Endothelial cell of umbilical vein (primary cell): ENCODE measurements around the gene GNAS-AS1. TPM values are rescaled to one million over a fixed set of nuclear protein-coding genes. Genes with fewer than 3 reads are reported as not detected.

Experiments
- BruUV-seq: library from RNA; stranded (reverse); fragments of 400-500 nt; replicated peaks from 2 replicates; lab custom pipeline; 2021; lab: Mats Ljungman, UMichigan
- CTCF ChIA-PET: fragments of 300-600, 350-600 bp; sonication (Branson Sonifier 250); formaldehyde crosslinking; loops from one replicate; lab custom pipeline; 2021; ENCODE audit warnings: antibody characterized with exemption, inconsistent platforms; lab: Charles Lee
- POLR2A ChIA-PET: fragments of 300-600, 350-600 bp; sonication (Branson Sonifier 250); formaldehyde crosslinking; loops from one replicate; lab custom pipeline; 2021; ENCODE audit warnings: antibody characterized with exemption, inconsistent platforms; lab: Charles Lee
- DNase-seq: peaks from one replicate; pipeline ENCODE4 v3.0.0-alpha.2; 2011; ENCODE audit warnings: low read depth, low spot score
- FAIRE-seq: peaks from 2 replicates; lab custom pipeline; 2011; peaks lifted over from hg19 to GRCh38; lab: Jason Lieb, UNC
- H2AFZ ChIP-seq: 2 replicates; pipeline ENCODE4 v1.6.0; 2012; ENCODE audit warnings: low read depth, low read length, control low read depth, inconsistent platforms
- H3K27ac ChIP-seq: 2 replicates; pipeline ENCODE4 v1.5.1; 2011; ENCODE audit warnings: low read depth, mild to moderate bottlenecking, control low read depth, low read length, moderate library complexity; ENCODE audit not compliant: insufficient read depth
- H3K27me3 ChIP-seq, 2 experiments: 2 replicates each; pipeline versions ENCODE4 v1.6.0 to v1.6.1; 2011; ENCODE audit warnings: low read length in 2 of 2, mixed read lengths in 1 of 2; ENCODE audit not compliant: control insufficient read depth in 2 of 2, insufficient read depth in 2 of 2
- H3K36me3 ChIP-seq, 2 experiments: 2 replicates in 1 of 2; 3 replicates in 1 of 2; pipeline ENCODE4 v1.5.1; 2011; ENCODE audit warnings: low read length in 2 of 2, mild to moderate bottlenecking in 1 of 2, moderate library complexity in 1 of 2; ENCODE audit not compliant: control insufficient read depth in 2 of 2, insufficient read depth in 2 of 2; ENCODE audit errors: extremely low read depth in 1 of 2
- H3K4me1 ChIP-seq: 3 replicates; pipeline ENCODE4 v1.5.1; 2011; ENCODE audit warnings: mild to moderate bottlenecking, low read length; ENCODE audit not compliant: control insufficient read depth, insufficient read depth; ENCODE audit errors: extremely low read depth
- H3K4me2 ChIP-seq: 2 replicates; pipeline ENCODE4 v1.6.1; 2011; ENCODE audit warnings: low read length, control low read depth, mixed read lengths; ENCODE audit not compliant: insufficient read depth
- H3K4me3 ChIP-seq, 3 experiments: fragments of 200-600 bp in 1 of 3; sonication (generic), shearing (Covaris generic) in 1 of 3; replicated peaks in 1 of 3; 2 replicates each; pipeline ENCODE4 v1.5.1; 2011 to 2016; ENCODE audit warnings: control low read depth in 3 of 3, low read length in 3 of 3, mild to moderate bottlenecking in 2 of 3, inconsistent platforms in 1 of 3, low read depth in 1 of 3, moderate library complexity in 1 of 3; ENCODE audit not compliant: insufficient read depth in 1 of 3
- H3K79me2 ChIP-seq: 2 replicates; pipeline ENCODE4 v1.6.0; 2012; ENCODE audit warnings: low read length, inconsistent platforms; ENCODE audit not compliant: control insufficient read depth, insufficient read depth
- H3K9ac ChIP-seq: replicated peaks from 2 replicates; pipeline ENCODE3; 2011; ENCODE audit warnings: low read length, control low read depth; ENCODE audit not compliant: insufficient read depth; ENCODE audit errors: extremely low read depth
- H3K9me1 ChIP-seq: replicated peaks from 3 replicates; pipeline ENCODE4 v1.6.0; 2011; ENCODE audit warnings: mild to moderate bottlenecking, low read length; ENCODE audit not compliant: control insufficient read depth, insufficient read depth; ENCODE audit errors: extremely low read depth
- H3K9me3 ChIP-seq: replicated peaks from 2 replicates; pipeline ENCODE4 v1.5.1; 2012; ENCODE audit warnings: low read length, inconsistent platforms; ENCODE audit not compliant: control insufficient read depth, insufficient read depth
- H4K20me1 ChIP-seq: replicated peaks from 2 replicates; pipeline ENCODE3; 2011; ENCODE audit warnings: mild to moderate bottlenecking, low read length; ENCODE audit not compliant: control insufficient read depth, insufficient read depth; ENCODE audit errors: extremely low read depth
- CTCF ChIP-seq, 2 donors: IDR thresholded peaks; 1 replicate in 1 of 2; 2 replicates in 1 of 2; pipeline ENCODE4 v1.5.1; 2011; ENCODE audit warnings: low read length in 2 of 2, mild to moderate bottlenecking in 2 of 2, moderate library complexity in 2 of 2, control low read depth in 1 of 2, inconsistent platforms in 1 of 2, low read depth in 1 of 2; ENCODE audit not compliant: insufficient read depth in 1 of 2; ENCODE audit errors: extremely low read depth in 1 of 2
- EZH2 ChIP-seq: IDR thresholded peaks from 2 replicates; pipeline ENCODE4 v1.6.1; 2012; ENCODE audit warnings: borderline replicate concordance, low read depth, mild to moderate bottlenecking, moderate library complexity, low read length, inconsistent platforms; ENCODE audit not compliant: severe bottlenecking
- POLR2A ChIP-seq: IDR thresholded peaks from 2 replicates; pipeline ENCODE4 v1.6.1; 2012; ENCODE audit warnings: low read depth, mild to moderate bottlenecking, control low read depth, low read length
- dilution Hi-C: fragments of 300-500 bp; cut with MboI; formaldehyde crosslinking; loops from one replicate; pipeline ENCODE4 v1.15.0; 2019; ENCODE audit warnings: low sequenced_read_pairs; ENCODE audit not compliant: extremely low pct_ligation_motif_present
- intact Hi-C: fragments of 100-400 bp; cut with micrococcal nuclease; formaldehyde crosslinking; loops from one replicate; pipeline ENCODE4 v1.10.0; 2022
- polyA plus RNA-seq, 4 experiments: library from polyadenylated mRNA; depleted of rRNA in 3 of 4; stranded (reverse) in 3 of 4; unstranded in 1 of 4; fragments of >200 nt; gene quantifications; 2 replicates each; pipeline versions ENCODE4 v1.2.1 to v1.2.3, GENCODE V29; 2011 to 2012; ENCODE audit warnings: missing spikeins in 1 of 4
- total RNA-seq: library from RNA; stranded (reverse); gene quantifications from 2 replicates; pipeline ENCODE4 v1.2.3, GENCODE V29; 2021

GNAS-AS1 gene
- total and polyA plus RNA-seq, 2 donors (not counting 3 experiments of a cell fraction or from before 2014, with no cell fraction given) = 0.11 to 0.58 TPM

- Histone ChIP-seq H3K27me3 (peaks cover 12 to 28% of the 10 kb centered on the region in 2 experiments), H3K4me3 (no peak overlapping the region), H3K79me2 (no peaks in the 10 kb centered on the region), H3K36me3 (no peaks in the 10 kb centered on the region), H2AFZ (no peak overlapping the region), H3K9me3 (no peaks in the 10 kb centered on the region), H4K20me1 (no peaks in the 10 kb centered on the region), H3K9ac (no peak overlapping the region), H3K9me1 (no peaks in the 10 kb centered on the region), H3K4me1 (no peaks in the 10 kb centered on the region), H3K27ac (no peak overlapping the region), H3K4me2 (no peak overlapping the region)
- DNase-seq = no peak
- intact Hi-C loops (no loop called here), dilution Hi-C loops (no loop called here)
- no peak for FAIRE-seq
- BruUV-seq = no TSS peak
- POLR2A ChIA-PET = no interaction called here
- no peak for TF ChIP-seq POLR2A
- CTCF ChIA-PET = interaction anchor here (1.0 to 6.8 kb wide), 3 partner anchors 213 to 632 kb away, joined by 4 to 57 read pairs (median 4); no protein-coding TSS in a partner anchor
Observed at GRCh38 chr20:58863044-58863790, 12.5 kb upstream of the GNAS-AS1 start.

DNA sequence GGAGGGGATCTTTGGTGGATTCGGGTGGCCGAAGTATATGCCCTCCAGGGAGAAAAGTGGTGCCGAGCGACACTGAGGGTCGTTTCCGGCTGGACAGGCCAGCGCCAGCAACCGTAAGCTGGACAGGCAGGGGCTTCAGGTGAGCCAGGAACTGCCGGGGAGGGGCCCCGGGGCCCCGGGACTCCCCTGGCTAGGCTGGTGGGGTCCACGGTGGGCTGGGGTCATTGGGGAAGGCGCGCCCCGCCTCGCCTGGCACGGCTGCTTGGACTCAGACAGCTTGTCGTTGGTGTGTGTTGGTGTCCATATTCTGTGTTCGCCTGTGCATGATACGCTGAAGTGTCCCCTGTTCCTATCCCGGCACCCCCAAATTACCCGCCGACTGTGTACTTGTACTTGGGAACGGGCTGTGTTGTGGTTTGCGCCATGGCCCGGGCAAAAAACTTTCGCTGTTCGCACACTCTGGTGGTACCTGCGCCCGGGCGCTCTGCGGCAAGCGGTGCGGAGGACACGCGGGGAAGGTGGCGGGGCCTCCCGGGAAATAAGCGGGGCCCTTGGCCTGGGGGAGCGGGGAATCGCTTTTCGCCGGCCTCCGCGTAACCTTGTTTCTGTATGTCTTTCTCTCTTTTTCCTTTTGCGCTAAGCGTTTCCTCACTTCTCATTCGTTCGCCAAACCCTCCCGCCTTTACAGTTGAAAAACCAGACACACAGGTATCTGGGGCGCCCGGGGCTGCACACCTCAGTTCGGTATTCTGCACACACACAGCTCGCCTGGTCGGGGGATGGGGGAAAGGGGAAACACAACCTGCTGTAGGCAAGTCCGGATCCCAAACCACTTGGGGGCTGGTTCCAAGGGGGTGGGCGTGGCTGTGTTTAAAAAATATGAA, 5.0 kb upstream of the GNAS-AS1 start:
- peak; percentile 39 for TF ChIP-seq EZH2
- no peak for TF ChIP-seq CTCF (IDR thresholded peaks at IDR 0.05; ENCODE audit: extremely low read depth in 1 of 2, insufficient read depth in 1 of 2, low read depth in 1 of 2, low read length in 2 of 2)
- H3K36me3 ChIP-seq = no peaks in the 10 kb centered on the region
- no TSS peak for BruUV-seq
- H3K27me3 ChIP-seq = peaks cover 55 to 60% of the 10 kb centered on the region in 2 experiments
- no peak overlapping the region for H3K9ac ChIP-seq
- no peak overlapping the region for H3K4me3 ChIP-seq
- dilution Hi-C loops = no loop called here
- no peaks in the 10 kb centered on the region for H3K4me1 ChIP-seq
- H3K79me2 ChIP-seq = no peaks in the 10 kb centered on the region
- POLR2A ChIA-PET = no interaction called here
- no peak overlapping the region for H3K27ac ChIP-seq
- no peak overlapping the region for H2AFZ ChIP-seq
- intact Hi-C loops = loop anchor here (10.0 kb wide), 2 partner anchors 201 to 621 kb away; partner anchors contain the start of gene STX16
- H3K9me3 ChIP-seq = no peaks in the 10 kb centered on the region
- no peaks in the 10 kb centered on the region for H4K20me1 ChIP-seq
- no peak for DNase-seq
- CTCF ChIA-PET = interaction anchor here (1.1 kb wide), 1 partner anchor 374 kb away, joined by 3 read pairs; no protein-coding TSS in a partner anchor
- FAIRE-seq = no peak
- H3K4me2 ChIP-seq = no peak overlapping the region
- H3K9me1 ChIP-seq = no peaks in the 10 kb centered on the region
